NCI-H128 (cell line): ENCODE measurements around the gene PLK2.

Experiments used
- DNase-seq: peaks from one replicate; lab custom pipeline; 2025; ENCODE audit not compliant: unreplicated experiment; lab: John Stamatoyannopoulos, UW

PLK2 gene

GRCh38 chr5:58451732-58452565, 7.9 kb downstream of the PLK2 start:
- DNase-seq, result no peak

GRCh38 chr5:58450811-58451629, 8.9 kb downstream of the PLK2 start:
- no peak for DNase-seq

- no peak for DNase-seq
Measured at GRCh38 chr5:58450018-58450417, 9.9 kb downstream of the PLK2 start.

- DNase-seq, result no peak
Measured at GRCh38 chr5:58447226-58447625, 12.7 kb downstream of the PLK2 start.

- DNase-seq, result no peak
Measured at GRCh38 chr5:58446024-58446423, 13.9 kb downstream of the PLK2 start.

GRCh38 chr5:58444805-58445204, 15.1 kb downstream of the PLK2 start:
- no peak for DNase-seq

GRCh38 chr5:58440901-58441460, 18.9 kb downstream of the PLK2 start:
- no peak for DNase-seq

GRCh38 chr5:58439094-58439644, 20.7 kb downstream of the PLK2 start:
- DNase-seq, result no peak

GRCh38 chr5:58437661-58438060, 22.2 kb downstream of the PLK2 start:
- no peak for DNase-seq

GRCh38 chr5:58431832-58432231, 28.1 kb downstream of the PLK2 start:
- no peak for DNase-seq

- no peak for DNase-seq
Measured at GRCh38 chr5:58412932-58413331, 47.0 kb downstream of the PLK2 start.

GRCh38 chr5:58412081-58412480, 47.8 kb downstream of the PLK2 start:
- no peak for DNase-seq

GRCh38 chr5:58411372-58411771, 48.5 kb downstream of the PLK2 start:
- no peak for DNase-seq

GRCh38 chr5:58410441-58410840, 49.4 kb downstream of the PLK2 start:
- no peak for DNase-seq

GRCh38 chr5:58407042-58407719, 52.7 kb downstream of the PLK2 start:
- no peak for DNase-seq

- DNase-seq, result no peak
Measured at GRCh38 chr5:58406394-58406793, 53.5 kb downstream of the PLK2 start.

GRCh38 chr5:58405175-58405574, 54.7 kb downstream of the PLK2 start:
- no peak for DNase-seq

GRCh38 chr5:58404734-58405133, 55.2 kb downstream of the PLK2 start:
- no peak for DNase-seq
